Activated CD4-positive, alpha-beta T cell treated with anti-CD3 and anti-CD28 coated beads, Interleukin-2, amount 10 ng/mL, durations not matched to agents 7 days and 5 days (primary cell): ENCODE data around the gene ZNF146. TPM values are rescaled to one million over a fixed set of nuclear protein-coding genes. Genes with fewer than 3 reads are reported as not detected.
"Not testable (repeated sequence)": the region's sequence is repeated elsewhere in the genome, so short reads cannot be mapped to it uniquely, and the experiment has no call there.

ENCODE experiments used
- CTCF ChIA-PET: fragments of 350-600 bp; sonication (Branson Sonifier 250); formaldehyde crosslinking; loops from one replicate; lab custom pipeline; 2021; ENCODE audit warnings: antibody characterized with exemption; lab: Charles Lee
- POLR2A ChIA-PET: fragments of 350-600 bp; sonication (Branson Sonifier 250); formaldehyde crosslinking; loops from one replicate; lab custom pipeline; 2021; ENCODE audit warnings: antibody characterized with exemption; lab: Charles Lee
- DNase-seq: peaks from one replicate; pipeline ENCODE4 v3.0.0-alpha.2; 2020
- H3K27ac Mint-ChIP-seq: one replicate; pipeline ENCODE4 v1.8.0; 2021; ENCODE audit warnings: mild to moderate bottlenecking, moderate library complexity, mixed read lengths
- H3K27me3 Mint-ChIP-seq: one replicate; pipeline ENCODE4 v1.8.0; 2021; ENCODE audit warnings: mixed read lengths
- H3K36me3 Mint-ChIP-seq: one replicate; pipeline ENCODE4 v1.8.0; 2021; ENCODE audit warnings: low read depth, mixed read lengths
- H3K4me1 Mint-ChIP-seq: one replicate; pipeline ENCODE4 v1.8.0; 2021; ENCODE audit warnings: mixed read lengths
- H3K4me3 Mint-ChIP-seq: one replicate; pipeline ENCODE4 v1.8.0; 2021; ENCODE audit warnings: mild to moderate bottlenecking, moderate library complexity, mixed read lengths
- H3K9me3 Mint-ChIP-seq: one replicate; pipeline ENCODE4 v1.8.0; 2021; ENCODE audit warnings: mixed read lengths
- total RNA-seq, 2 experiments: library from RNA; stranded (reverse); gene quantifications; one replicate each; pipeline ENCODE4 v1.2.3, GENCODE V29; 2021

ZNF146 gene
- total RNA-seq, 2 experiments from 2014 or later, result 59.5 to 65.0 TPM

- POLR2A ChIA-PET, result no interaction called here
- CTCF ChIA-PET, result no interaction called here
- no peak for DNase-seq
- H3K9me3 Mint-ChIP-seq, result peaks cover 32% of the 10 kb centered on the region
- no peak overlapping the region for H3K27ac Mint-ChIP-seq
- H3K4me1 Mint-ChIP-seq, result no peaks in the 10 kb centered on the region
- H3K36me3 Mint-ChIP-seq, result peaks cover 6% of the 10 kb centered on the region
- no peak overlapping the region for H3K4me3 Mint-ChIP-seq
- H3K27me3 Mint-ChIP-seq, result no peaks in the 10 kb centered on the region
Observed at GRCh38 chr19:36266375-36266961, 51.6 kb downstream of the ZNF146 start.

DNA sequence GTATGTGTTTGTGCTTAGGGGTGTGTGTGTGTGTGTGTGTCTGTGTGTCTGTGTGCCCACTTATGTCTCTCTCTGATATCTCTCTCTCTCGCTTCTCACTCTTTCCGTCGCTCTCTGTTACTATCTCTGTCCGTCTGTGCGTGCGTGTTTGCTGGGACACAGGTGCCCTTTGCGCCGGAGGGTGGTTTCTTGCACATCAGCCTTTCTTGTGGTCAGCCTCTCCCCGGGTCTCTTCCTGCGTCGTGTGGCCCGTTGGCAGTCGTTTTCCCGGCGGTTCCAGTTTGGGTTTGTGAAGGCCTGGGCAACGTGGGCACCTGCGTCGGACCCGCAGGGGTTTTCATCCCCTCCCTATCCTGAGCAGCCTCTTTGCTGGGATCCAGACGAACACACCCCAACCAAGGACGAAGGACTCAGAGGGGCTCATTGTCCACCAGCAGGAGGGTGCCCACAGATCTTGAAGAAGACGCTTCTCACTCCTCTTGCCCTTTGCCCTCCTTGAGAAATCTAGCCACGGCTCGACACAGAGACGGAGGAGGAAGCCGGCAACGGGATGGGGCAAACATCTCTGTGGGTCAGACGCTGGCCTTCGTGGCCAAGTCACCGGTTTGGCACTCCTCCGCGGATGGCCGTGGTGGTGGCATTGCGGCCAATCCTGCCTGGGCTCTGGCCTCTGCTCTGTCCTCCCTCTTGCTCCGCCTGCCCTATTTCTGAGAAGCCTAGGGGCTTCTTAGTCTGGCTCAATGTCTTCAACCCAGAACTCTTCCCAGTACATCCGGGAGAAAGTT is 52.3 kb downstream of the ZNF146 start:
- Mint-ChIP-seq H3K4me1 (no peaks in the 10 kb centered on the region), H3K36me3 (peaks cover 6% of the 10 kb centered on the region), H3K9me3 (peaks cover 32% of the 10 kb centered on the region), H3K27ac (no peak overlapping the region), H3K4me3 (no peak overlapping the region), H3K27me3 (no peaks in the 10 kb centered on the region)
- DNase-seq, result no peak
- CTCF ChIA-PET, result no interaction called here
- POLR2A ChIA-PET, result no interaction called here

DNA sequence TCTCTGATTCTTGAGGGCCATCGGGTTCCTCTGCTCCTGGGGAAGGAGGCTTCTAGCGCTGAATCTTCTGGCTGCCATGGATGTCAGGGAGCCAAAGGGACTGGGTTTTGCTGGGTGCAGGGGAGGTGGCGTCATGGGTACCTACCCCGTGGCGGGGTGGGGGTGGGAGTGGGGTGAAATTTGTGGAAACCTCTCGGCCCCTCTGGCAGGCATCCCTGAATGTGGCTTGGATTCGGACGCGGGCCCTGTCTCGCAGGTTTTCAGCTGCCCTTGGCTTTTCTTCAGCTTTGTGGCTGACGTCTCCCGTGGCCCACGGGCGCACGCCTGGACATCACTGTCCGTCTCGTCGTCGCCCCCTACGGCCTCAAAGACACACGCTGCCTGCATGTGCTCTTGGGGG is 53.2 kb downstream of the ZNF146 start:
- CTCF ChIA-PET, result interaction anchor here (0.5 kb wide), 1 partner anchor 141 kb away, joined by 4 read pairs; no protein-coding TSS in a partner anchor
- POLR2A ChIA-PET, result not testable (repeated sequence)

GRCh38 chr19:36268591-36268990 is 53.7 kb downstream of the ZNF146 start:
- POLR2A ChIA-PET, H3K27me3 Mint-ChIP-seq, H3K4me3 Mint-ChIP-seq, DNase-seq, H3K27ac Mint-ChIP-seq, H3K4me1 Mint-ChIP-seq, H3K36me3 Mint-ChIP-seq: not testable (repeated sequence)
- H3K9me3 Mint-ChIP-seq, result peaks cover 26% of the 10 kb centered on the region
- CTCF ChIA-PET, result interaction anchor here (0.5 kb wide), 1 partner anchor 141 kb away, joined by 4 read pairs; no protein-coding TSS in a partner anchor

More for the DNA sequence above, 53.2 kb downstream of the ZNF146 start:
- H3K27ac Mint-ChIP-seq, H3K4me1 Mint-ChIP-seq, H3K36me3 Mint-ChIP-seq, H3K4me3 Mint-ChIP-seq, H3K27me3 Mint-ChIP-seq, DNase-seq: not testable (repeated sequence)
- H3K9me3 Mint-ChIP-seq, result peaks cover 31% of the 10 kb centered on the region

DNA sequence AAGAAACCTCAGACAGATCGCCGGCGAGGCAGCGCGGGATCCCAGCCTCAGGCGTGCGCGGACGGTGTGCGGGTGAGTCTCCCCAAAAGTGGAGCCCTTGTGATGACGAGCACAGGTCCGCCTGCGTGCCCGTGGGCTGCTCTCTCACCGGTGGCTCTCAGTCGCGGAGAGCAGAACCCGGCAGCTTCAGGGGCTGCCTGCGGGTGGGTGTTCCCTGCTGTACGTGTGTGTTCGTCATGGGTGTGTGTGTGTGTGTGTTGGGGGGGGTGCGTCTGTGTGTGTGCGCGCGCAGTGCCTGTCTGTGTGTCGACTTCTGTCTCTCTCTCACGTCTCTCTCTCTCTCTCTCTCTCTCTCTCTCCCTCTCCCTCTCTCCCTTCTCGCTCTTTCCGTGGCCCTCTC is 54.4 kb downstream of the ZNF146 start:
- H3K9me3 Mint-ChIP-seq, result peaks cover 19% of the 10 kb centered on the region
- H3K4me3 Mint-ChIP-seq, H3K4me1 Mint-ChIP-seq, CTCF ChIA-PET, H3K36me3 Mint-ChIP-seq, DNase-seq, H3K27me3 Mint-ChIP-seq, H3K27ac Mint-ChIP-seq, POLR2A ChIA-PET: not testable (repeated sequence)

Other genes with a start within 250 kb of the ZNF146 start
- gene SDHAF1, start 219.9 kb upstream of the ZNF146 start, total RNA-seq, result 10 to 100 TPM; 15.6 to 16.8 TPM
- gene SYNE4, start 206.3 kb upstream of the ZNF146 start, total RNA-seq, result 1 to 10 TPM; 1.8 to 2.4 TPM
- 10 to 100 TPM; 38.2 to 43.0 TPM for gene ALKBH6, start 200.9 kb upstream of the ZNF146 start, total RNA-seq
- 1 to 10 TPM in 1 of 2 experiments, under 1 TPM in 1; 0.75 to 1.4 TPM for gene CLIP3, start 182.2 kb upstream of the ZNF146 start, total RNA-seq
- 1 to 10 TPM; 6.1 to 7.0 TPM for gene THAP8, start 160.8 kb upstream of the ZNF146 start, total RNA-seq
- gene WDR62, start 160.2 kb upstream of the ZNF146 start, total RNA-seq, result 10 to 100 TPM; 33.4 to 37.1 TPM
- gene OVOL3, start 104.0 kb upstream of the ZNF146 start, total RNA-seq, result not detected
- 10 to 100 TPM; 51.2 to 56.4 TPM for gene POLR2I, start 100.2 kb upstream of the ZNF146 start, total RNA-seq
- gene TBCB, start 99.6 kb upstream of the ZNF146 start, total RNA-seq, result 100 to 1,000 TPM; 195 to 197 TPM
- 100 to 1,000 TPM; 449 to 519 TPM for gene CAPNS1, start 75.0 kb upstream of the ZNF146 start, total RNA-seq
- not detected for gene COX7A1, start 62.7 kb upstream of the ZNF146 start, total RNA-seq
- 1 to 10 TPM; 2.7 to 3.3 TPM for gene ZNF565, start 441 bp upstream of the ZNF146 start, total RNA-seq
- gene ZFP14, start 164.1 kb downstream of the ZNF146 start, total RNA-seq, result 1 to 10 TPM; 5.3 to 6.8 TPM
- gene ZFP82, start 203.5 kb downstream of the ZNF146 start, total RNA-seq, result 1 to 10 TPM; 6.0 to 6.7 TPM